Stimulated activated CD4-positive, alpha-beta T cell treated with anti-CD3 and anti-CD28 coated beads, TNF-alpha, amount 100 ng/mL, for 1 hour (primary cell): ENCODE data around the gene LRRD1.
"Not testable (repeated sequence)": the region's sequence is repeated elsewhere in the genome, so short reads cannot be mapped to it uniquely, and the experiment has no call there.

Source experiments
- DNase-seq, 3 donors: peaks; one replicate each; pipeline ENCODE4 v3.0.0-alpha.2; 2020; ENCODE audit warnings: low read depth in 3 of 3, low spot score in 1 of 3

Gene LRRD1

GRCh38 chr7:92178928-92179924, at the start of gene LRRD1:
TSS of gene LRRD1 (minus strand) at chr7:92179142. CDS start at chr7:92165202, 13,940 bp downstream.
- DNase-seq, result peak; percentile 65 to 93 (median 78)

- no peak for DNase-seq
These were observed 49.8 kb upstream of the LRRD1 start for GRCh38 chr7:92228742-92229141.

- DNase-seq, result no peak
These were observed 49.2 kb upstream of the LRRD1 start for GRCh38 chr7:92228100-92228499.

- DNase-seq, result no peak
These were observed 48.0 kb upstream of the LRRD1 start for GRCh38 chr7:92226981-92227380.

GRCh38 chr7:92221766-92222165, 42.8 kb upstream of the LRRD1 start:
- no peak for DNase-seq

- no peak for DNase-seq
These were observed 27.7 kb upstream of the LRRD1 start for GRCh38 chr7:92206672-92207071.

GRCh38 chr7:92205987-92206386, 27.0 kb upstream of the LRRD1 start:
- no peak for DNase-seq

- no peak for DNase-seq
These were observed 21.8 kb upstream of the LRRD1 start for GRCh38 chr7:92200791-92201190.

- no peak for DNase-seq
These were observed 13.4 kb upstream of the LRRD1 start for GRCh38 chr7:92192326-92192725.

GRCh38 chr7:92189246-92189645, 10.3 kb upstream of the LRRD1 start:
- DNase-seq, result not testable (repeated sequence)

GRCh38 chr7:92184294-92184693, 5.4 kb upstream of the LRRD1 start:
- DNase-seq, result not testable (repeated sequence)

- DNase-seq, result no peak
These were observed 1.6 kb downstream of the LRRD1 start for GRCh38 chr7:92177362-92177761.

- not testable (repeated sequence) for DNase-seq
These were observed 9.4 kb downstream of the LRRD1 start for GRCh38 chr7:92169529-92169928.

GRCh38 chr7:92161271-92161670, 17.7 kb downstream of the LRRD1 start:
- no peak for DNase-seq

- no peak for DNase-seq
These were observed 20.0 kb downstream of the LRRD1 start for GRCh38 chr7:92158660-92159575.

GRCh38 chr7:92156990-92157389, 22.0 kb downstream of the LRRD1 start:
- DNase-seq, result no peak

GRCh38 chr7:92155108-92155739, 23.7 kb downstream of the LRRD1 start:
- no peak for DNase-seq

- DNase-seq, result no peak
These were observed 28.4 kb downstream of the LRRD1 start for GRCh38 chr7:92150450-92151017.

- DNase-seq, result no peak
These were observed 29.2 kb downstream of the LRRD1 start for GRCh38 chr7:92149736-92150239.

GRCh38 chr7:92143192-92143880, 35.6 kb downstream of the LRRD1 start:
- not testable (repeated sequence) for DNase-seq
